Thyroid gland (tissue), 4 donors: ENCODE measurements around the gene SST. TPM values are rescaled to one million over a fixed set of nuclear protein-coding genes. Genes with fewer than 3 reads are reported as not detected.

ENCODE experiments used
- DNase-seq, 2 donors: peaks; one replicate each; pipeline ENCODE4 v3.0.0-alpha.2; 2019
- H3K27ac ChIP-seq, 3 donors: fragments of 200-600 bp; sonication (generic); 1 replicate in 2 of 3; 2 replicates in 1 of 3; pipeline ENCODE4 v1.5.1; 2016 to 2019; ENCODE audit warnings: mild to moderate bottlenecking in 1 of 3, moderate library complexity in 1 of 3
- H3K27me3 ChIP-seq: fragments of 200-600 bp; sonication (generic); one replicate; pipeline ENCODE4 v1.5.1; 2019
- H3K36me3 ChIP-seq, 2 donors: fragments of 200-600 bp; sonication (generic); one replicate each; pipeline ENCODE4 v1.5.1; 2016 to 2019
- H3K4me1 ChIP-seq, 2 donors: fragments of 200-600 bp; sonication (generic); one replicate each; pipeline ENCODE4 v1.5.1; 2017 to 2019
- H3K4me3 ChIP-seq, 3 donors: fragments of 200-600 bp; sonication (generic); replicated peaks in 1 of 3; 1 replicate in 2 of 3; 2 replicates in 1 of 3; pipeline ENCODE4 v1.5.1; 2016; ENCODE audit warnings: mild to moderate bottlenecking in 1 of 3
- H3K9me3 ChIP-seq: fragments of 200-600 bp; sonication (generic); one replicate; pipeline ENCODE4 v1.5.1; 2017
- POLR2A ChIP-seq, 2 donors: fragments of 450-650 bp; IDR thresholded peaks; one replicate each; pipeline ENCODE4 v1.6.1; 2017; ENCODE audit warnings: antibody characterized with exemption in 2 of 2, mild to moderate bottlenecking in 2 of 2, moderate library complexity in 1 of 2
- WGBS, 2 donors: methylation state at CpG; one replicate each; pipeline ENCODE4 v1.1.5; 2017; 5-methylcytosine and 5-hydroxymethylcytosine counted together
- intact Hi-C: fragments of 100-400 bp; cut with DNase I; formaldehyde crosslinking; loops from one replicate; pipeline ENCODE4 v1.15.1; 2023
- total RNA-seq, 4 donors: library from RNA; depleted of rRNA; stranded (reverse); fragments of >200 nt; gene quantifications; one replicate each; pipeline ENCODE4 v1.2.3, GENCODE V29; 2016
- TF ChIP-seq, protein P1 (sequence below), 6 experiments: fragments of 200-600 bp in 3 of 6; fragments of 450-650 bp in 3 of 6; sonication (generic) in 3 of 6; IDR thresholded peaks; one replicate each; pipeline ENCODE4 v1.5.1; 2016 to 2019; ENCODE audit warnings: antibody characterized with exemption in 6 of 6, mild to moderate bottlenecking in 2 of 6, inconsistent platforms in 1 of 6, moderate library complexity in 1 of 6

Gene SST
- total RNA-seq, 4 donors from 2014 or later: 1.5 TPM; not detected in 3

DNA sequence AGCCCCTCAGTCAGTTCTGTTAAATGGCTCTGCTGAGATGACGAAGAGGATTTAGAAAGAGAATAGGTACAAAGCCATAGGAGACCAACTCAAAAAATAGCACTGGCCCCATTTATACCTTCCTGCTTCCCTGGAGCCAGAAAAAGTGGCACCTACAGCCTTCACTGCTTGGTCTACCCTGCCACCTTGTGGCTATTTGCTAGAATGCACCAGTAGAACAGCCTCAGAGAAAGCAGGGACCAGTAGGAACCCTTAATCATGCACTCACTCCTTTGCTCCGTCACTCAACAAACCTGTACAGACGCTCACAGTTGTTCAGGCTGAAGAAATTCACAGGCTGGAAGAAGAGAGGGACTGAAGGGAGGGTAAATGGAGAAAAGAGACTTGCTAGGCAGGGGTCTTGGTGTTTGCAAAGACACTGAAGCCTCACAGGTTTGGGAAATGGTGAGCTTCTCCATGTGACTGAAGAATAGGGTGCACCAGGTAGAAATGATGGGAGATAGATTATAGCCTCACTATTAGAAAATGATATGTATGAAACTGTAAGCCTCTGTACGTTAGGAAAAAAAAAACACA, 44.3 kb upstream of the SST start:
- peak; percentile 74 to 76 for DNase-seq
- H3K27ac ChIP-seq: no peak overlapping the region
- WGBS, 2 donors: 17% methylated on average over 4 of the region's 4 CpGs
- H3K4me3 ChIP-seq: no peak overlapping the region
- no peaks in the 10 kb centered on the region for H3K36me3 ChIP-seq
- no peak for TF ChIP-seq POLR2A (IDR thresholded peaks at IDR 0.05)
- TF ChIP-seq, protein P1, sequence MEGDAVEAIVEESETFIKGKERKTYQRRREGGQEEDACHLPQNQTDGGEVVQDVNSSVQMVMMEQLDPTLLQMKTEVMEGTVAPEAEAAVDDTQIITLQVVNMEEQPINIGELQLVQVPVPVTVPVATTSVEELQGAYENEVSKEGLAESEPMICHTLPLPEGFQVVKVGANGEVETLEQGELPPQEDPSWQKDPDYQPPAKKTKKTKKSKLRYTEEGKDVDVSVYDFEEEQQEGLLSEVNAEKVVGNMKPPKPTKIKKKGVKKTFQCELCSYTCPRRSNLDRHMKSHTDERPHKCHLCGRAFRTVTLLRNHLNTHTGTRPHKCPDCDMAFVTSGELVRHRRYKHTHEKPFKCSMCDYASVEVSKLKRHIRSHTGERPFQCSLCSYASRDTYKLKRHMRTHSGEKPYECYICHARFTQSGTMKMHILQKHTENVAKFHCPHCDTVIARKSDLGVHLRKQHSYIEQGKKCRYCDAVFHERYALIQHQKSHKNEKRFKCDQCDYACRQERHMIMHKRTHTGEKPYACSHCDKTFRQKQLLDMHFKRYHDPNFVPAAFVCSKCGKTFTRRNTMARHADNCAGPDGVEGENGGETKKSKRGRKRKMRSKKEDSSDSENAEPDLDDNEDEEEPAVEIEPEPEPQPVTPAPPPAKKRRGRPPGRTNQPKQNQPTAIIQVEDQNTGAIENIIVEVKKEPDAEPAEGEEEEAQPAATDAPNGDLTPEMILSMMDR (IDR thresholded peaks at IDR 0.05): peak; percentile 75 to 95 (median 93)
- no peaks in the 10 kb centered on the region for H3K27me3 ChIP-seq
- H3K4me1 ChIP-seq: no peaks in the 10 kb centered on the region
- H3K9me3 ChIP-seq: no peaks in the 10 kb centered on the region
- intact Hi-C loops: no loop called here

DNA sequence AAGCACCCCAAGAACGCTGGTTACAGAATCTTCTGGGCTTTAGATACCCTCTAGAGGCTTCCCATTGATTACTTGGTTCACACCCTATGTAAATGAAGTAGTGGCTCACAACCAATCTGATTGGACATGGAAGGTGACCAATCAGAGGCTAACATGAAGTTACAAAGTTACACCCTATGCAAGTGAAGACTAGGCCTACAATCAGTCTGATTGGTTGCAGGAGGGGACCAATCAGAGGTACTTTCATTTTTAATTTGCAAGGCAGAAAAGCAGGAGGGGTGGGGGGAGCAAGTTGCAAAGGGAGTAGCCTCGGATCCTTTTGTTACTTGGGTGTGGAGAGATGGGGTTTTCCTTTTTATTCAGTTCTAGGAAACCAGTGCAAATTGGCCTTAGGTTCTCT, 43.3 kb upstream of the SST start:
- 84 to 89% methylated on average over 2 of the region's 2 CpGs for WGBS, 2 donors
- intact Hi-C loops: no loop called here

DNA sequence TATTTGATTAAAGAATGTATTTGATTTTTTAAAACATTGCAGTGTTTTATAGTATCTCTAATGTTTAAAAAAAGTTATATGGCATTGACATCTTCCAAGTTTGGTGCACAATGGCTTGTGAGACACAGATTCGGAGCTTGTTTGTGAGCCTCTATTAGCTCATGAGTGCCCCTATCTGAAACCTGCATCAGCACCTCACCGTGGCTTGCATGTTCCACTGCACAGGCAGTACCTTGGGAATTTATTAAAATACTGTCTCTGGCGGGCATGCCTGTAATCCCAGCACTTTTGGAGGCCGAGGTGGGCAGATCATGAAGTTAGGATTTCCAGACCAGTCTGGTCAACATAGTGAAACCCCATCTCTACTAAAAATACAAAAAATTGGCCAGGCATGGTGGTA, 39.0 kb upstream of the SST start:
- Histone ChIP-seq H3K36me3 (no peaks in the 10 kb centered on the region), H3K9me3 (no peaks in the 10 kb centered on the region), H3K27me3 (no peaks in the 10 kb centered on the region), H3K4me3 (no peak overlapping the region), H3K4me1 (no peaks in the 10 kb centered on the region), H3K27ac (no peak overlapping the region)
- WGBS, 2 donors: 73% methylated on average over 4 of the region's 4 CpGs
- DNase-seq: no peak
- intact Hi-C loops: no loop called here
- no peak for TF ChIP-seq POLR2A (IDR thresholded peaks at IDR 0.05)
- TF ChIP-seq, protein P1 (IDR thresholded peaks at IDR 0.05): no peak

More for the DNA sequence above, 43.3 kb upstream of the SST start:
- no peaks in the 10 kb centered on the region for H3K9me3 ChIP-seq
- no peak overlapping the region for H3K27ac ChIP-seq
- TF ChIP-seq, protein P1 (IDR thresholded peaks at IDR 0.05): no peak
- TF ChIP-seq POLR2A (IDR thresholded peaks at IDR 0.05): no peak
- no peaks in the 10 kb centered on the region for H3K4me1 ChIP-seq
- H3K4me3 ChIP-seq: no peak overlapping the region
- no peaks in the 10 kb centered on the region for H3K36me3 ChIP-seq
- no peak for DNase-seq
- H3K27me3 ChIP-seq: no peaks in the 10 kb centered on the region

- no peak for TF ChIP-seq POLR2A (IDR thresholded peaks at IDR 0.05)
- TF ChIP-seq, protein P1 (IDR thresholded peaks at IDR 0.05): no peak
- no peak overlapping the region for H3K4me3 ChIP-seq
- no peak overlapping the region for H3K27ac ChIP-seq
- no peaks in the 10 kb centered on the region for H3K9me3 ChIP-seq
- DNase-seq: no peak
- intact Hi-C loops: no loop called here
- no peaks in the 10 kb centered on the region for H3K4me1 ChIP-seq
- no peaks in the 10 kb centered on the region for H3K27me3 ChIP-seq
- H3K36me3 ChIP-seq: no peaks in the 10 kb centered on the region
Measured at GRCh38 chr3:187708696-187709095, 38.5 kb upstream of the SST start.

DNA sequence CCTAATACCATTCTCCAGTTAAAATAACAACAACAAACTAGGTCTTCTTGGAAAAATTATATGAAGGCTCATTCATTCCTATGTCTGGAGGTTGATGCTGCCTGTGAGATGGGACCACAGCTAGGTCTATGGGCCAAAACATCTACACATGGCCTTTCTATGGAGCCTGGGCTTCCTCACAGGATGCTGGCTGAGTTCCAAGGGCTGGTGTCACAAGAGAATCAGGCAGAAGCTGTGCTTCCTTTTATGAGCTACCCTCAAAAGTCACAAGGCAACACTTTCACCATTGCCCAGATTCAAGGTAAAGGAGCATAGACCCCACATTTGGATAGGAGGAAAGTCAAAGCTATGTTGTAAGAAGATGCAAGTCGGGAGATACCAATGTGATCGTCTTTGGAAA, 36.8 kb upstream of the SST start:
- no peak overlapping the region for H3K4me3 ChIP-seq
- no peaks in the 10 kb centered on the region for H3K9me3 ChIP-seq
- no peak for DNase-seq
- no peak overlapping the region for H3K27ac ChIP-seq
- intact Hi-C loops: no loop called here
- no peaks in the 10 kb centered on the region for H3K4me1 ChIP-seq
- no peaks in the 10 kb centered on the region for H3K27me3 ChIP-seq
- H3K36me3 ChIP-seq: no peaks in the 10 kb centered on the region
- no peak for TF ChIP-seq POLR2A (IDR thresholded peaks at IDR 0.05)
- TF ChIP-seq, protein P1 (IDR thresholded peaks at IDR 0.05): no peak
- 92% methylated on average over 2 of the region's 2 CpGs for WGBS, 2 donors
